Pulmonary artery endothelial cell (primary cell): ENCODE data around the gene TMLHE. TPM values are rescaled to one million over a fixed set of nuclear protein-coding genes. Genes with fewer than 3 reads are reported as not detected.
"Not testable (repeated sequence)": the region's sequence is repeated elsewhere in the genome, so short reads cannot be mapped to it uniquely, and the experiment has no call there.

ENCODE experiments used
- DNase-seq: peaks from one replicate; pipeline ENCODE4 v3.0.0-alpha.2; 2011; ENCODE audit warnings: low read depth, low spot score
- total RNA-seq: library from RNA; depleted of rRNA; stranded (reverse); fragments of >200 nt; gene quantifications from 2 replicates; pipeline ENCODE4 v1.2.3, GENCODE V29; 2014

Gene TMLHE
- total RNA-seq, 1 donor from 2014 or later: 11.6 TPM

DNA sequence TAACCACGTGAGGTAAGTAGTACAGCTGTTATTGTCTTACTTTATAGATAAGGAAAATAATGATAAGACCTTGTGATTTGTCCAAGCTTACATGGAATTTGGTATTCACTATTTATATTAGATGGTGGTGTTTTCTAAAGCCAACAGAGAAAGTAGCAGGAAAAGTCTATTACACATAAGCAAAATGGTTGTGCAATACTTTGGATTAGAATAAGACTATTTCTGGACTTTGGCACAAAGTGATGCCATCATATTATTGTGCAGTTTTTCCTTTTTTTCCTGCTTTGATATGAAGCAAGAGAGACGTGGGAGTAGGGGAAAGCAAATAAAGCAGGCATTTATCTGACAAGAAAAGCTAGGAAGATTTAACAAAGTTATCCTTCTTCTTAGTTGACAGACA lies 117.6 kb downstream of the TMLHE start:
- not testable (repeated sequence) for DNase-seq

DNA sequence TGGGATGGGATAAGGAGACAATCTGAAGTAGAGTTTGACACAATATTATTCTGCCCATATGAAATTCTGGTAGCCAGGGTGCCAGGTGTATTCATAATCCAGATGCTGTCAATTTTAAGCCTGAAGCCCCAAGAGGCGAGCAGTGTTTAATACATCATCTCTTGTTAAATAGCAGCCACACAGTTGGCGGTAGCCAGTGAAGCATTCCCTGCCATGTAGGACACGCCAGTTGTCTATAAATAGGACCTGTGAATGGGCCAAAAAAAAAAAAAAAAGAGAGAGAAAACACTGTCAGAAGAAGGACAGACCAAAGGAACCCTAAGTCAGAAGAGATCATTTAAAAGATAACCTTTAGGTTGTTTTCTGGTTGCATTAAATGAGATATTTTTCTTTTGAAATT lies 121.3 kb downstream of the TMLHE start:
- DNase-seq: not testable (repeated sequence)

DNA sequence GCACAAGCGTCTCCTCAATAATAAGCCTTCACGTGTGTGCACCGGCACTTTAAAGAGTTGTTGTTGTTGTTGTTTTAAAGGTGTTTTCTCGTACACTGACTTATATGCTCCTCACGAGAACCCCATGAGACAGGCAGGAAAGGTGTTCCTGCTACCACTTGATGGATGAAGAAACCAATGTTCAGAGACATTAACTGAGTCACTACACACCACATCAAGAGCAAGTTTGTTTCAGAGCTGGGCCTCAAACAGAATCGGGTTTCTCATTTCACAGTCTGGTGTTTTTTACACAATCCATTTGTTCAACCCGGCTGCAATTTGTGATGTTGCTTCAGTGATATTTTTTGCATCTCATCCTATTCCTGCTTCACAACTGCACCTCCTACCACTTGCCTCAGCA lies 135.6 kb downstream of the TMLHE start:
- not testable (repeated sequence) for DNase-seq

DNA sequence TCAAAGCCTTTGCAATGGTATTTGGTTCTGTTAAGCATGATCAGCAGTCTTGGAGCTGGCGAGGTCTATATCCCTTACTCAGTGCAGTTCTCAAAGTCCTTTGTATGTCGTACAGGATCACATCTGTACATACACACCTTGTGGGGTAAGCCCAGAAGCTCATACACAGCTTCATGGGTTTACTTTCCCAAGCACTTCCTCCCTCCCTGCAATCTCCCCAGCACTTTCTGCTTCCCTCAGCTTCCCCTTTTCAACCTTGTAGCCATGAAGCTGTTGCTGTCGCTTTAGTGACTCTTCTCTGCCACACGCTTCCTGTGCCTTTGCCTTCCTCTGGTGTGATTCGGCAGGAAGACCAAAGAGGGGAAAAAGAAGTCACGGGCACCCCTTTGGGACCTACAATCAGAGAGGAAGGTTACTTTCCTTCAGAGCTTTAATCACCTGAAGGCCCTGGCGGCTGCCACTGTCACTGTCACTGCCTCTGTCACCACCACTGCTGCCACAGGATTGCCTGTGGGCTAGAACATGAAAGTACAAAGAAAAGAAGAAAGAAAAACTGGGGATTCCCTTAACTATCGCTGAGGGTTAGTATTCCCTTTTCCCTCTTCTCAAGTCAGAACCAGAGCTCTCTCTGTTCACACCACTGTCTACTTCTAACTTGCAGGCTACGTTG lies 146.3 kb downstream of the TMLHE start:
- DNase-seq: not testable (repeated sequence)

DNA sequence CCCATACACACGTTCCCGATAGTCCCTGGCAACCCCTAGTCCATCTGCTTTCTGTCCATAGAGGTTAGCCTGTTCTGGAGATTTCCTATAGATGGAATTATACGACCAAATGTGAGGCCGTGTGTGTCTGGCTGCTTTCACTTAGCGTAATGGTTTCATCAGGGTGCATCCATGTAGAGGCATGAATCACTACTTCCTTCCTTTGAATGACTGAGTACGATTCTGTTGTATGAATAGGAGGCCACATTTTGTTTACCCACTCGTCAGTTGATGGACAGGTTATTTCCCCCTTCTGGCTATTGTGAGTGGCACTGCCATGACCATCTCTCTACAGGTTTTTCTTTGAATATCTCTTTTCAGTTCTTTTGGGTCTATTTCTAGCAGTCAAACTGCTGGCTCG lies 152.3 kb downstream of the TMLHE start:
- not testable (repeated sequence) for DNase-seq

DNA sequence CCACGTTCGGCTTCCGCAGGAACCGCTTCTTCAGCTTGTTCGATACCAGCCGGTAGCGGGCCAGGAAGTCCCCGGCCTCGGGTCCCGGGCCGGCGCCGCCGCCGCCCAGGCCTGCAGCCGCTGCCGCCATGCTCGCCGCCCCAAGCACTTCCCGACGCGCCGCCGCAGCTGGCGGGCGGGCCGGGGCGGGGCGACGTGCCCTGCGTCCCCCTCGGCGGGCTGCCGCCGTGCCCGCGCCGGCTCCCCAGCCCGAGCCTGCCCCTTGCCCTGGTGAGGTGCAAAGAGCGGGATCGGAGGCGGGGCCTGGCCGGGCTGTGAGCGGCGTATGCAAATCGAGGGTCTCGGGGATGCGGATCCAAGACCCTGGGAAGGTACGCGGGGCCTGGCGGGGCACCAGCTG lies 154.3 kb downstream of the TMLHE start, which contains the start of gene F8A3:
F8A3 (minus strand) TSS at position 150 of the 400 bp plus-strand sequence; CDS start at position 130, 20 bp downstream.
- DNase-seq: not testable (repeated sequence)

DNA sequence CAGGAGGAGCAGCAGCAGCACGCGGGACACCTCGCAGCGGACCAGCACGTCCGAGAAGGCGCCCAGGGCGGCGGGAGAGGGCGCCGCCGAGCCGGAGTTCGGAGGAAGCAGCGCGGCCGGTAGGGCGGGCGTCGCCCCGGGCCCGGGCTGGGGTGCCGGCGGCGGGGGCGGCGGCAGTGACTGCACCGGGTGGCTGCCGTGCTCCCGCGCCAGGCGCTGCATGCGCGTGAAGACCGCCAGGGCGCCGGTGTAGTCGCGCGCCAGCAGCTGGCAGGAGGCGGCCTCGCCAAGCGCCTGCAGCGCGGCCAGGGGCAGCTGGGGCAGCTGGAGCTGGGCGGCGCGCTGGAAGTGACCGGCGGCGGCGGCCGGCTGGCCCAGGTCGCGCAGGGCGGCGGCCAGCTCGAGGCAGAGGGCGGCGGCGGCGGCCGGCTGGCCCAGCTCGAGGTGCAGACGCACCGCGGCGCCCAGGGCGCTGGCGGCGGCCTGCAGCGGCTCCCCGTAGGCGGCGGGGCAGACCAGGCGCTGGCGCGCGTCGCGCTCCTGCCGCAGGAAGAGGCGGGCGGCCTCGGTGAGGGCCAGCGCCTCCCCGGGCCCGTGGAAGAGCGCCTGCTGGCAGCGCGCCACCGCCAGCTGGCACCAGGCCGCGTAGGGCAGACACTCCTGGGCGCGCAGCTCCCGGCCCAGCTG lies 154.8 kb downstream of the TMLHE start:
- DNase-seq: not testable (repeated sequence)

DNA sequence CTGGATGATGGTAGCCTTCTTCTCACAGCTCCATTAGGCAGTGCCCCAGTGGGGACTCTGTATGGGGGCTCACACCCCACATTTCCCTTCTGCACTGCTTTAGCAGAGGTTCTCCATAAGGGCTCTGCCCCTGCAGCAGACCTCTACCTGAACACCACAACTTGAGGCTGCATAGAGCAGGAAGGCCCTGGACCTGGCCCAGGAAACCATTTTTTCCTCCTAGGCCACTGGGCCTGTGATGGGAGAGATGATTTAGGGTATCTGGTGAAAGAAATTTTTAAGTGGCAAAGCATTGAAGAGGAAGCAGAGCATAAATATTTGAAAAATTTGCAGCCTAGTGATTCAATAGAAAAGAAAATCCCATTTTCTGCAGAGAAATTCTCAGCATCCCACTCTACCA lies 171.7 kb downstream of the TMLHE start:
- DNase-seq: no peak

Other genes with a start within 250 kb of the TMLHE start
- gene F8A2, start 230.9 kb downstream of the TMLHE start, total RNA-seq: not detected in 2 replicates
- 0.56 and 0.86 TPM in 2 replicates for gene F8A3, start 154.3 kb downstream of the TMLHE start, total RNA-seq
- gene SPRY3, start 366 bp downstream of the TMLHE start, total RNA-seq: 0.59 and 0.63 TPM in 2 replicates